Keratinocyte (primary cell): ENCODE measurements around the gene ERCC1. TPM values are rescaled to one million over a fixed set of nuclear protein-coding genes. Genes with fewer than 3 reads are reported as not detected.

ENCODE experiments used
- DNase-seq: peaks from one replicate; pipeline ENCODE4 v3.0.0-alpha.2; 2011; ENCODE audit warnings: low read depth, missing footprints, low spot score
- FAIRE-seq: peaks from 2 replicates; lab custom pipeline; 2011; peaks lifted over from hg19 to GRCh38; lab: Jason Lieb, UNC
- H2AFZ ChIP-seq: 2 replicates; pipeline ENCODE4 v1.6.0; 2012; ENCODE audit warnings: low read length, control low read depth, inconsistent platforms; ENCODE audit not compliant: control insufficient read depth
- H3K27ac ChIP-seq: 2 replicates; pipeline ENCODE4 v1.5.1; 2011; ENCODE audit warnings: low read length; ENCODE audit not compliant: control insufficient read depth, insufficient read depth
- H3K27me3 ChIP-seq: 3 replicates; pipeline ENCODE4 v1.6.0; 2011; ENCODE audit warnings: low read length; ENCODE audit not compliant: control insufficient read depth, insufficient read depth; ENCODE audit errors: extremely low read depth
- H3K36me3 ChIP-seq, 2 experiments: 2 replicates in 1 of 2; 3 replicates in 1 of 2; pipeline ENCODE4 v1.5.1; 2011; ENCODE audit warnings: low read length in 2 of 2, mild to moderate bottlenecking in 1 of 2; ENCODE audit not compliant: control insufficient read depth in 2 of 2, insufficient read depth in 2 of 2; ENCODE audit errors: extremely low read depth in 1 of 2
- H3K4me1 ChIP-seq: 3 replicates; pipeline ENCODE4 v1.5.1; 2011; ENCODE audit warnings: low read length; ENCODE audit not compliant: control insufficient read depth, insufficient read depth; ENCODE audit errors: extremely low read depth
- H3K4me2 ChIP-seq: 3 replicates; pipeline ENCODE4 v1.6.0; 2011; ENCODE audit warnings: low read depth, low read length; ENCODE audit not compliant: control insufficient read depth, insufficient read depth; ENCODE audit errors: extremely low read depth
- H3K4me3 ChIP-seq, 3 experiments: fragments of 200-600 bp in 1 of 3; sonication (generic) in 1 of 3; 2 replicates in 2 of 3; 3 replicates in 1 of 3; pipeline ENCODE4 v1.5.1; 2011 to 2016; ENCODE audit warnings: low read length in 3 of 3, mild to moderate bottlenecking in 3 of 3, control low read depth in 2 of 3, inconsistent platforms in 1 of 3, low read depth in 1 of 3, mixed read lengths in 1 of 3, mixed run types in 1 of 3, moderate library complexity in 1 of 3; ENCODE audit not compliant: control insufficient read depth in 2 of 3, insufficient read depth in 2 of 3; ENCODE audit errors: extremely low read depth in 1 of 3
- H3K79me2 ChIP-seq: 2 replicates; pipeline ENCODE4 v1.6.0; 2012; ENCODE audit warnings: low read length; ENCODE audit not compliant: control insufficient read depth, insufficient read depth
- H3K9ac ChIP-seq: 3 replicates; pipeline ENCODE4 v1.6.0; 2011; ENCODE audit warnings: low read length; ENCODE audit not compliant: control insufficient read depth, insufficient read depth; ENCODE audit errors: extremely low read depth
- H3K9me1 ChIP-seq: 3 replicates; pipeline ENCODE4 v1.6.0; 2011; ENCODE audit warnings: low read length; ENCODE audit not compliant: control insufficient read depth, insufficient read depth; ENCODE audit errors: extremely low read depth
- H3K9me3 ChIP-seq: 2 replicates; pipeline ENCODE4 v1.5.1; 2012; ENCODE audit warnings: low read depth, low read length; ENCODE audit not compliant: control insufficient read depth
- H4K20me1 ChIP-seq: 3 replicates; pipeline ENCODE4 v1.6.0; 2011; ENCODE audit warnings: low read length; ENCODE audit not compliant: control insufficient read depth, insufficient read depth; ENCODE audit errors: extremely low read depth
- EZH2 ChIP-seq: IDR thresholded peaks from one replicate; pipeline ENCODE4 v1.6.1; 2012; ENCODE audit warnings: inconsistent platforms, mild to moderate bottlenecking, low read length, moderate library complexity
- dilution Hi-C: fragments of 300-500 bp; cut with MboI; formaldehyde crosslinking; loops from one replicate; pipeline ENCODE4 v1.7.0; 2020; ENCODE audit warnings: low sequenced_read_pairs; ENCODE audit not compliant: extremely low pct_ligation_motif_present
- polyA plus RNA-seq, 5 experiments: library from polyadenylated mRNA; depleted of rRNA in 3 of 5; stranded (reverse) in 3 of 5; stranded (forward) in 1 of 5; unstranded in 1 of 5; fragments of >200 nt; gene quantifications; 1 replicate in 1 of 5; 2 replicates in 3 of 5; 3 replicates in 1 of 5; pipeline versions ENCODE4 v1.2.1 to v1.2.3, GENCODE V29; 2011 to 2012; ENCODE audit warnings: missing spikeins in 2 of 5, low read depth in 1 of 5, low replicate concordance in 1 of 5
- TF ChIP-seq, protein P1 (sequence below), 3 experiments: IDR thresholded peaks in 1 of 3; conservative IDR thresholded peaks in 1 of 3; optimal IDR thresholded peaks in 1 of 3; 2 replicates in 2 of 3; 3 replicates in 1 of 3; pipeline versions ENCODE3 to v1.5.1; 2011; ENCODE audit warnings: low read length in 3 of 3, mild to moderate bottlenecking in 3 of 3, moderate library complexity in 2 of 3, control low read depth in 1 of 3, inconsistent platforms in 1 of 3; ENCODE audit not compliant: insufficient read depth in 2 of 3; ENCODE audit errors: extremely low read depth in 1 of 3

Gene ERCC1
- polyA plus RNA-seq, 1 donor (not counting 4 experiments of a cell fraction or from before 2014, with no cell fraction given), result 175 TPM

DNA sequence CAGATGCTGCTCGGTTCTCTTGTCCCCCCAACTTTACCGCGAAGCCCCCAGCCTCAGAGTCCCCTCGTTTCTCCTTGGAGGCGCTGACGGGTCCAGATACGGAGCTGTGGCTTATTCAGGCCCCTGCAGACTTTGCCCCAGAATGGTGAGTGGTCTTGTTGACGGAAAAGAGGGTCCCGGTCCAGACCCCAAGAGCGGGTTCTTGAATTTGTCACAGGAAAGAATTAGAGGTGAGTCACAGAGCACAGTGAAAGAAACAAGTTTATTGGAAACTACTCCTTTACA is 16.7 kb downstream of the ERCC1 start:
- no peaks in the 10 kb centered on the region for H4K20me1 ChIP-seq
- TF ChIP-seq EZH2, result no peak
- TF ChIP-seq, protein P1, sequence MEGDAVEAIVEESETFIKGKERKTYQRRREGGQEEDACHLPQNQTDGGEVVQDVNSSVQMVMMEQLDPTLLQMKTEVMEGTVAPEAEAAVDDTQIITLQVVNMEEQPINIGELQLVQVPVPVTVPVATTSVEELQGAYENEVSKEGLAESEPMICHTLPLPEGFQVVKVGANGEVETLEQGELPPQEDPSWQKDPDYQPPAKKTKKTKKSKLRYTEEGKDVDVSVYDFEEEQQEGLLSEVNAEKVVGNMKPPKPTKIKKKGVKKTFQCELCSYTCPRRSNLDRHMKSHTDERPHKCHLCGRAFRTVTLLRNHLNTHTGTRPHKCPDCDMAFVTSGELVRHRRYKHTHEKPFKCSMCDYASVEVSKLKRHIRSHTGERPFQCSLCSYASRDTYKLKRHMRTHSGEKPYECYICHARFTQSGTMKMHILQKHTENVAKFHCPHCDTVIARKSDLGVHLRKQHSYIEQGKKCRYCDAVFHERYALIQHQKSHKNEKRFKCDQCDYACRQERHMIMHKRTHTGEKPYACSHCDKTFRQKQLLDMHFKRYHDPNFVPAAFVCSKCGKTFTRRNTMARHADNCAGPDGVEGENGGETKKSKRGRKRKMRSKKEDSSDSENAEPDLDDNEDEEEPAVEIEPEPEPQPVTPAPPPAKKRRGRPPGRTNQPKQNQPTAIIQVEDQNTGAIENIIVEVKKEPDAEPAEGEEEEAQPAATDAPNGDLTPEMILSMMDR (optimal IDR thresholded peaks at IDR 0.05 in 1 of 3, IDR thresholded peaks at IDR 0.05 in 1 of 3, conservative IDR thresholded peaks at IDR 0.05 in 1 of 3; ENCODE audit: extremely low read depth in 1 of 3, insufficient read depth in 2 of 3, low read length in 3 of 3), result no peak
- no peaks in the 10 kb centered on the region for H3K9me1 ChIP-seq
- DNase-seq, result no peak
- peak overlapping the region; percentile 86 for H3K4me2 ChIP-seq
- peak overlapping the region; percentile 97 for H3K27ac ChIP-seq
- no peaks in the 10 kb centered on the region for H3K9me3 ChIP-seq
- no peak overlapping the region for H2AFZ ChIP-seq
- H3K4me3 ChIP-seq, result peak overlapping the region; percentile 96 to 98 (median 97)
- FAIRE-seq, result no peak
- peaks cover 20% of the 10 kb centered on the region for H3K4me1 ChIP-seq
- dilution Hi-C loops, result no loop called here
- H3K27me3 ChIP-seq, result no peaks in the 10 kb centered on the region
- H3K36me3 ChIP-seq, result peaks cover 0 to 13% of the 10 kb centered on the region in 2 experiments
- peaks cover 42% of the 10 kb centered on the region for H3K79me2 ChIP-seq
- peak overlapping the region; percentile 97 for H3K9ac ChIP-seq

DNA sequence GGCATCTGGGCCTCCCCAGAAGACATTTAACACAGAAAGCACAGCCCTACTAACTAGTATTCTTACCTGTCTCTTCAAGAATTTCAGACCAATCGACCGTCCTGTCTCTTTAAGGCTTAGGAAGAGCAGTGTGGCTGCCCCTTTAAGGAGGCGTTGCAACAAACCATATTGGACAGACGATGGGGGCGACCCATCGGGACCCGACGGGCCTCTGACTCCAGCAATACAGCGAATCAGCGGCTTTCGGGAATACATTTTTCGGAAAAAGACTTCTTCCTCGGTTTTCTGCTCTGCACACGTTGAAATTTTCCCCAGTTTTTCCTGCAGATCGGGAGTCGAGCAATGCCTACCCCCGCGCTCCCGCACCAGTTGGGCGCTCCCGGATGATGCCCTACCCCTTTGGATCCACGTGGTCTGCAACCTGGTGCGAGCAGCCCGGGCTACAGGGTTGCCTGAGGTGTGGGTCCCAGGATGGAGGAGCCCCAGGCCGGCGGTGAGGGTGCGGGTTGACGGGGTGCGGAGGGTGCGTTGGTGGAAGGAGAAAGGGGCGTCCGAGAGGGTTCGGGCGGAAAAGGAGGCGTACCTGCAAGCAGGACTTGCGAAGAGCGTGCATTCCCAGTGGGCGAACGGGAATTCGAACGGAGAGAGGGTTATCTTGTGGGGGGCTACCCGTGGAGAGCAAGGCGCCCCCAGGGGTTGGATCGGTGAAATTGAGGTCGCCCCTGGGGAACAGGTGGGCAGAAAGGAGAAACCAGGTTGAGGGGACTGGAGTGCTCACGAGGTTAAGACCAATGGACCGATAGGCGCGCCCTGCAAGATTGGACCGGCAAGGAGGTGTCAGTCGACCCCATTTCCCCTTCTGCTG is 17.3 kb downstream of the ERCC1 start, which contains the start of gene POLR1G:
Gene POLR1G, plus strand, starts transcription at position 419 of the 865 bp plus-strand sequence. Its CDS starts 53 bp downstream, at position 472.
- Histone ChIP-seq H3K36me3 (peaks cover 0 to 16% of the 10 kb centered on the region in 2 experiments), H3K4me3 (peak within 1 kb of the TSS; percentile 96 to 98 (median 97)), H3K9me3 (no peaks in the 10 kb centered on the region), H3K9me1 (no peaks in the 10 kb centered on the region), H4K20me1 (no peaks in the 10 kb centered on the region), H3K27me3 (no peaks in the 10 kb centered on the region), H3K79me2 (peaks cover 47% of the 10 kb centered on the region), H3K9ac (peak within 1 kb of the TSS; percentile 97), H3K27ac (peak within 1 kb of the TSS; percentile 97), H3K4me1 (peaks cover 24% of the 10 kb centered on the region), H2AFZ (peak within 1 kb of the TSS; percentile 56), H3K4me2 (peak within 1 kb of the TSS; percentile 86)
- no peak for DNase-seq
- dilution Hi-C loops, result no loop called here
- peak; percentile 71 for FAIRE-seq
- TF ChIP-seq EZH2, result no peak
- TF ChIP-seq, protein P1 (optimal IDR thresholded peaks at IDR 0.05 in 1 of 3, IDR thresholded peaks at IDR 0.05 in 1 of 3, conservative IDR thresholded peaks at IDR 0.05 in 1 of 3; ENCODE audit: extremely low read depth in 1 of 3, insufficient read depth in 2 of 3, low read length in 3 of 3), result no peak
